GM03348 (cell line): ENCODE measurements around the gene CCL26.
A peak's percentile ranks its signal among the peaks of the same experiment; 100 is the strongest.
"Not testable (repeated sequence)": the region's sequence is repeated elsewhere in the genome, so short reads cannot be mapped to it uniquely, and the experiment has no call there.

Experiments used
- DNase-seq: peaks from one replicate; pipeline ENCODE4 v3.0.0; 2012; ENCODE audit warnings: low spot score

CCL26 gene

DNA sequence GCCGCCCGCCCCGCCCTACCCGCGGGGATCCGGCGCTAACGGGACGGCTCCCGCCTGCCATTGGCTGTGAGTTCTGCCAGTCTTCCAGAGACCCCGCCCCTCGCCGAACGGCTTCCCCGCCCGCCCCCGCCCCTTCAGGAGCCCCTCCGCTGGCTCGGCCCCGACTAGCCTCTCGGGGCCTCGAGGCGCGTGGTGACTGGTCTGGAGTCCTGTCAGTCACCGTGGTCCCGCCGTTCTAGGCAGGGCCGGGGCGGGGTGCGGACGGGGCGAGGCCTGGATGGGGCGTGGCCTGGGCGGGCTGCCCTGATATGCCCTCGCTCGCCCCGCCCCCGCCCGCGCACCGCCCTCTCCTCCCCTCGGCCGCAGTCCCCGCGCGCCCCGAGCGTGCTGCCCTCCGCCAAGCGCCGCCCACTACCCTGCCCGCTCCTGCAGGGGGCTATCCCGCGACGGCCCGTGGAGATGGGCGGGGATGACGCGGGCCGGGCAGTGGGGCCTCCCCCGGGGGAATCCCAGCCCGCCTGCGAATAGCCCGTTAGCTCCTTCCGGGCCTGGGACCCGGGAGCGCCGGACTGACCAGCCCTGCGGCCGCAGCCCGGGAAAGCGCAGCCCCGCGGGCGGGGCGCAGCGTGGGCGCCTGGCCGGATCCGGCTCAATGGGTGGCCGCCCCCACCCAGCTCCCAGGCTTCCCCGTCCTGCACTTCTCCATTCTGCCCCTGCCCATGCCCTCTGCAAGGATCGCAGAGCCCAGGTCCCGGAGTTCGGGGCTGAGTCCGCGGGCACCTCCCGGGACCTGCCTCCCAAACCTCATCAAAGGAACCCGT is 32.8 kb downstream of the CCL26 start:
- DNase-seq = peak; percentile 100

- no peak for DNase-seq
These were observed 33.4 kb downstream of the CCL26 start, which contains the start of gene HIP1 for GRCh38 chr7:75738604-75738974. Gene HIP1 (minus strand): TSS chr7:75738941. CDS start chr7:75738920, 21 bp downstream.

DNA sequence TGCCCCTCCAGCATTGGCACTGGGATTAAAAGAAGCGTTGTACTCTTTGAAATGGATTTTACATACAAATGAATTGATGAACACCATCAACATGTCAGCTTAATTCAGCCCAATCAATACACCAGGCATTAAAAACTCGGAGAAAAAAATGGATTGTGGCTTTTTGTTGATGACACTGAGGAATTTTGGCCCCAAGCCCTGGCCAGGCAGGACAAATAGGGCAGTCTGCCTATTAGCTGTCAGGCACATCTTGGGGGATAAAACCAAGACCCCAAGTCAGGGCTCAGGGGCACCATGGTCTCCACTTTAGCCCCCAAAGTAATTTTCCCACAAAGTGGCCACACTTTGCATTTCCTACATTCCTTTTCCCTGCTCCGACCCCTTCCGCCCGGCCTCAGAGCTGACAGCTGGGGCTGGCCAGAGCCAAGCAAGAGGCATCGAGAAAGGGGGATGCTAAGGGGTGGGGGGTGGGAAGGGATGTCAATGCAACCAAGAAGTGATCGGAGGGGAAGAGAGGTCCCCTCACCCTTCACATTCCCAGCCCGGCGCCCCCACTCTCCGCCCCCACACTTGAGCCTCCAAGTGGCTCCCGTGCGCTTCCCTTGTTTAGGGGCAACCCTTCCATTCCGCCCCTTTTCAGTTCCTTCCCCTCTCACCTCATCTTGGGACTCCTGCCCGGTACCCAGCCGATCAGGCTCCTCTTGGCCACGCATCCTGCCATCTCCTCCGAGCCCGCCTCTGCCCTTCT is 34.0 kb downstream of the CCL26 start:
- DNase-seq = peak; percentile 38

- no peak for DNase-seq
These were observed 36.2 kb downstream of the CCL26 start for GRCh38 chr7:75735581-75736350.

GRCh38 chr7:75734586-75735458 is 37.2 kb downstream of the CCL26 start:
- peak; percentile 37 for DNase-seq

GRCh38 chr7:75732764-75733630 is 39.0 kb downstream of the CCL26 start:
- DNase-seq = peak; percentile 89

- no peak for DNase-seq
These were observed 39.9 kb downstream of the CCL26 start for GRCh38 chr7:75732016-75732521.

DNA sequence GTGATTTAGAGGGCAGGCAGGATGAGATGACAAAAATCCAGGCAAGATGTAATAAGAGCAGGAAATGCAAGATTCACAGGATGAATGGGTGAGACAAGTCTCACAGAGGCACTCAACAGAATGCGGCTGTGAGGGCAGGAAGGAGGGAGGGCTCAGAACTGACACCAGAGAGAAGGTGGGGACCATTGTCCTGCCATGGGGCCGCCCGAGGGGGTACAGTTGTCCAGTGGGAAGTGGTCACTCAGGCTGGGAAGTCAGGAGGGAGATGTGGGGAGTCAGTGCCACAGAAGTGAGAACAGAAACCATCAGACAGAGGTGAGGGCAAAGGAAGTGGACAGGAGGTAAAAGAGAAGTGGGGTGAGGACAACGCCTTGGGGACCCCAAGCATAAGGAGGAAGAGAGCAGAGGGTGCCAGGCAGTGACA is 42.1 kb downstream of the CCL26 start:
- DNase-seq = no peak

DNA sequence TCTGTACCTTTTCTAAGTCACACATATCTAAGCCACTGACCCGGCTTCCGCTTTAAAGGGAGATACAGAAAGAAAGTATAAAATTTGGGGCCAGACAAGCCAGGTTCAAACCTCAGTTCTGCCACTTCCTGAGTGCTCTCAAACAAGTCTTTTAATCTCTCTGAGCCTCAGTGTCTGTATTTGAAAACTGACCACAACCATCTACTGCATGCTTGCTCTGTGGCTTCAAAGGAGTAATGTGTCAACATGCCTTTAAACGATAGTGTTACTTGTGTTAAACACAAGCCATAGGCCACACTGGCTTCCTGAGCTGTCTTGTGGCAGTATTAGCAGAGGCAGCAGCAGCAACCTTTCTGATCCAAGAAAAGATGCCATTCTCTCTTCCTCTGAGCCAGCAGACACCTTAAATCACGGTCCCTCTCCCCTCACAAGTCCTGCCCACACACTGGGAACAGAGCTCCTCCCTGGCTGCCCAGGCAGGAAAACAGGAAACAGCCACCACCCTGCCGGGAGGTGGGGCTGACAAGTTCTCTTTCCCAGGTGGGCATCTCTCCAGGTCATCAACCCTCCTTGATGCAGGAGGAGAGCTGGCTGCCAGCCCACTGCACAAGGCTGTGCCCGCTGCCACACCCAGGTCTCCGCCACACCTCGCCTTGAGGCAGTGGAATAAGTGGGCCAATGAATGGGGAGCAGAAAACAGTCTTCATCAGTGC is 44.0 kb downstream of the CCL26 start:
- DNase-seq = peak; percentile 47

GRCh38 chr7:75727351-75727750 is 44.7 kb downstream of the CCL26 start:
- not testable (repeated sequence) for DNase-seq

DNA sequence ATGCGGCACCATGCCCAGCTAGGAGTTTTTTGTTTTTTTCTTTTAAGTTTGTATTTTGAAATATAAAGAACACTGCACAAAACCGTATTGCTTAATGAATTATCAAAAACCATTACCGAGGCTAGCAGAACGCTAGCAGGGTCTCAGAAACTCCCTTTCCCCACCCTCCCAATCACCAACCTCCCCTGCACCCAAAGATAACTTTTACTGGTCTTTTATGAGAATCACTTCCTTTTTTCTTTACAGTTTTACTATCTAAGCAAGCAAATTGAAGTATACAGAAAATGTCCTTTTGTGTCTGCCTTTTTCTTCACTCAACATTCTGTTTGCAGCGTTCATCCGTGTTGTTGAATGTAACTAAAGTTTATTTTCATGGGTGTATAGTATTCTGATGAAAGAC is 46.7 kb downstream of the CCL26 start:
- no peak for DNase-seq

DNA sequence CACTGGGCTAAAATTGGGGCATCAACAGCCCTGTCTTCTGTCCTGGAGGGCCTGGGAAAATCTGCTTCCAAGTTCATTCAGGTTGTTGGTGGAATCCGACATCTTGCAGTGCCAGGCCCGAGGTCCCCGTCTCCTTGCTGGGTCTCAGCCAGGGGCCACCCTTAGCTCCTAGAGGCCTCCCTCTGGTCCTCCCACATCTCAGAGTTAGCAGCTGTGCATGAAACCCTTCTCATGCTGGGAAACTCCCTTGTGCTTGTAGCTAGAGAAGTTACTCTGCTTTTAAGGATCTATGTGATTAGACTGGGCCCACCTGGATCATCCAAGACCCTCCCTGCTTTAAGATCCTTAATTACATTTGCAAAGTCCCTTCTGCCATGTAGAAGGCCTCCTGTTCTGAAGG is 48.6 kb downstream of the CCL26 start:
- DNase-seq = no peak

- DNase-seq = no peak
These were observed 49.6 kb downstream of the CCL26 start for GRCh38 chr7:75722373-75722772.

DNA sequence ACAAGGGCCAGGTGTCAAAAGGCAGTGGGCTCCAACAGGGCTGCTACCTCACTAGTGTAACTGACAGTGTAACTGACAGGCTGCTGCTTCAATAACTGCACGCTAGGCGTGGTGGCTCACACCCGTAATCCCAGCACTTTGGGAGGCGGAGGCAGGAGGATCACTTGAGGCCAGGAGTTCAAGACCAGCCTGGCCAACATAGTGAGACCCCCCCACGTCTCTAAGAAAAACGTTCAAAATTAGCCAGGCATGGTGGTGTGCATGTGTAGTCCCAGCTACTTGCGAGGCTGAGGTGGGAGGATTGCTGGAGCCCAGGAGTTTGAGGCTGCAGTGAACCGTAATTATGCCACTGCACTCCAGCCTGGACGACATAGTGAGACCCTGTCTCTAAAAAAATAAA is 50.1 kb downstream of the CCL26 start:
- not testable (repeated sequence) for DNase-seq

DNA sequence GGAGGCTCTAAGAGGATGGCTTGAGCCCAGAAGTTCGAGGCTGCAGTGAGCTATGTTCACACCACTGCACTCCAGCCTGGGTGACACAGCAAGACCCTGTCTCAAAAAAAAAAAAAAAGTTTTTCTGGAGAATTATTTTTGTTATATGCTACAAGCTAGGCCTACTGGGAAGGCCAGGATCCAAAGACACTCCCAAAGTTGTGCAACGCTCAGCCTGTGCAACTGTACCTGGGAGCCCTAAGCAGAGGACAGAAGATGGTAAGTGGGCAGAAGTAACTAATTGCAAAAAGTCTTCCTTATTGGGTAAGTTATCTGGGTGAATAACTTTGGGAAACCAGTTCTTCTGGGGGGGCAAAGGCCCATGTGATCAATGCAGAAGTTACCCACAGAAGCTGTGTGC is 50.6 kb downstream of the CCL26 start:
- no peak for DNase-seq

GRCh38 chr7:75719626-75720025 is 52.4 kb downstream of the CCL26 start:
- no peak for DNase-seq
